Mucosa of descending colon (tissue), 3 donors: Measurements from ENCODE around the gene LDLRAD2. TPM values are rescaled to one million over a fixed set of nuclear protein-coding genes. Genes with fewer than 3 reads are reported as not detected.
"Not testable (repeated sequence)": the region's sequence is repeated elsewhere in the genome, so short reads cannot be mapped to it uniquely, and the experiment has no call there.

Source experiments
- ATAC-seq: fragments of 200-7000 bp; cut with Tn5 transposase; one replicate; pipeline ENCODE4 v1.9.1; 2020; ENCODE audit warnings: mild to moderate bottlenecking, moderate library complexity
- DNase-seq, 3 donors: peaks; one replicate each; pipeline ENCODE4 v3.0.0-alpha.2; 2020
- H3K36me3 ChIP-seq: fragments of 200-600 bp; one replicate; pipeline ENCODE4 v1.8.0; 2021; ENCODE audit warnings: low read depth, mild to moderate bottlenecking
- H3K4me1 ChIP-seq: fragments of 200-600 bp; one replicate; pipeline ENCODE4 v1.8.0; 2021; ENCODE audit warnings: low read depth, mild to moderate bottlenecking
- H3K4me3 ChIP-seq: fragments of 200-600 bp; one replicate; pipeline ENCODE4 v1.8.0; 2021; ENCODE audit warnings: mild to moderate bottlenecking
- H3K9me3 ChIP-seq: fragments of 200-600 bp; one replicate; pipeline ENCODE4 v1.8.0; 2021; ENCODE audit warnings: mild to moderate bottlenecking
- CTCF ChIP-seq: fragments of 200-600 bp; IDR thresholded peaks from one replicate; pipeline ENCODE4 v1.8.0; 2022; ENCODE audit warnings: antibody characterized with exemption, mild to moderate bottlenecking
- intact Hi-C, 2 donors: fragments of 100-400 bp; cut with DNase I in 1 of 2; cut with micrococcal nuclease in 1 of 2; formaldehyde crosslinking; loops; one replicate each; pipeline versions ENCODE4 v1.11.0 to v1.11.1; 2022; cut with DNase I, micrococcal nuclease
- total RNA-seq, 3 donors: library from RNA; stranded (reverse); fragmentation: NEBNext Ultra II Directional in 2 of 3; extraction: Animal tissue kit (Norgen Biotek cat#: 25700) in 2 of 3; gene quantifications; one replicate each; pipeline versions ENCODE4 v1.2.1 to v1.2.4, GENCODE V29; 2021 to 2023
- donor health status: DM: no; HTN: no; CAD: no; lungs with moderate emphysema.
- donor health status: DM: no; HTN: no; CAD: no.
- donor health status: DM: no; HTN: yes; CAD: no.

The LDLRAD2 gene
- total RNA-seq, 3 donors from 2014 or later = 0.09 to 0.27 (median 0.19) TPM

DNA sequence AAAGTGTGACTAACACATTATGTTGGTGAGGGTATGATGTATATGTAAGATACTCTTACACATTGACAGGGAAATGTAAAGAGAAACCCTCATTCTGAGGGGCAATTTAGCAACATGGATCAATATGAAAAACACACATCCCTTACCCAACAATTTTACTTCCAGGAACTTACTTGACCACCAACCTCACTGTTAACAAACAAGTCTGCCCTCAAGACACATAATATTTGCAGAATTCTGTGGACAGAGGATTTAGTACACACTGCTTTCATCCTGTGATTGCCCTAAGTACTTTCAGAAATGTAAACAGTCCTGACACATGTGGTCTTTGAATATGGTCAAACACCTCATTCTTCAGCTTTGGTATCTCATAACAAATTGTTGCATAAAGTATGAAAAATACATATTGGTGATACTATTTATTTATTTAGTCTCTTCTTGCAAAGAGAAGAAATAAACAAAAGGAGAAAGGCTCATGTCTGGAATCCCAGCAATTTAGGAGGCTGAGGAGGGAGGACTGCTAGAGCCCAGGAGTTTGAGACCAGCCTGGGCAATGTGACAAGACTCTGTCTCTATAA is 36.0 kb upstream of the LDLRAD2 start:
- DNase-seq (no peak), ATAC-seq (no peak)
- H3K4me1 ChIP-seq = peaks cover 14% of the 10 kb centered on the region
- intact Hi-C loops = no loop called here
- H3K9me3 ChIP-seq = no peaks in the 10 kb centered on the region
- H3K36me3 ChIP-seq = no peaks in the 10 kb centered on the region
- no peak for TF ChIP-seq CTCF
- no peak overlapping the region for H3K4me3 ChIP-seq

- peaks cover 19% of the 10 kb centered on the region for H3K4me1 ChIP-seq
- DNase-seq, H3K4me3 ChIP-seq, H3K9me3 ChIP-seq, ATAC-seq, H3K36me3 ChIP-seq, intact Hi-C loops: not testable (repeated sequence)
These were observed 35.1 kb upstream of the LDLRAD2 start for GRCh38 chr1:21776925-21777324.

DNA sequence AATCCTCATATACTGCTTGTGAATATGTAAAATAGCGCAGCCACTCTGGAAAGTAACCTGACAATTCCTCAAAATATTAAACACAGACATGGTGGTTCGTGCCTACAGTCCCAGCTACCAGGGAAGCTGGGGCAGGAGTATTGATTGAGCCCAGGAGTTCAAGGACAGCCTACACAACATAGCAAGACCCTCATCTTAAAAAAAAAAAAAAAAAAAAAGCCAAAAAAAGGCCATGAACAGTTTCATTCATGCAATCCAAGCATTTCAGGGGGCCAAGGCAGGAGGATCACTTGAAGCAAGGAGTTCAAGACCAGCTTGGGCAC is 33.7 kb upstream of the LDLRAD2 start:
- Histone ChIP-seq H3K4me1 (peaks cover 19% of the 10 kb centered on the region), H3K4me3 (no peak overlapping the region), H3K9me3 (no peaks in the 10 kb centered on the region), H3K36me3 (no peaks in the 10 kb centered on the region)
- DNase-seq = no peak
- TF ChIP-seq CTCF = no peak
- intact Hi-C loops = no loop called here
- ATAC-seq = no peak

GRCh38 chr1:21779613-21780521 is 32.2 kb upstream of the LDLRAD2 start:
- intact Hi-C loops = no loop called here
- peaks cover 15% of the 10 kb centered on the region for H3K4me1 ChIP-seq
- DNase-seq (no peak), ATAC-seq (no peak)
- H3K36me3 ChIP-seq = no peaks in the 10 kb centered on the region
- H3K9me3 ChIP-seq = no peaks in the 10 kb centered on the region
- no peak for TF ChIP-seq CTCF
- H3K4me3 ChIP-seq = no peak overlapping the region

DNA sequence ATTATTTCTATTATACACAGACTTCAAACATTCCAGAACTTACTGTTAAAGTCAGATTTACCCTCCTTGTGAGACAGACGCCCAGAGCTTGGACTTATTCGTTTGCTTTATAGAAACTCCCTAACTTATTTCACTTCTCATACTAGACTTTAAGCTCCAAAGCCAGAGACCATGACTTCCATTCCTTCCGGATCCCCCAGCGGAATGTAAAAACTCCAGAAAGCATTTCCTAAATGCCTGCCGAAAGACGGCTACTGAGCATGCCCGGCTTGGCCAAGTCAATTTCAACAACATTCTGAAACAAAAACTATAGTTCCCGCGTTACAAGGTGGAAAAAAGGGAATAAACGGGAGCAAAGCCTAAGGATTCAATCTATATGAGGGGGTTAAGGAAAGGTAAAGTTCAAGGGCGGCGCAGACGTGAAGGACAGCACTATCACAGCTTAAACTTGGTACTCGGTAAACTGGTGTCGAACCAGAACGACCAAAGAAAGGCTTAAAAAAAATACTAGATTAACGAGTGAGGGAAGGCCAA is 30.2 kb upstream of the LDLRAD2 start:
- H3K4me1 ChIP-seq = peaks cover 13% of the 10 kb centered on the region
- H3K9me3 ChIP-seq = no peaks in the 10 kb centered on the region
- TF ChIP-seq CTCF = no peak
- H3K4me3 ChIP-seq = peak overlapping the region; percentile 90
- peak; percentile 0 for ATAC-seq
- no peaks in the 10 kb centered on the region for H3K36me3 ChIP-seq
- peak in 1 of 3 donors; percentile 38 for DNase-seq
- intact Hi-C loops = no loop called here

DNA sequence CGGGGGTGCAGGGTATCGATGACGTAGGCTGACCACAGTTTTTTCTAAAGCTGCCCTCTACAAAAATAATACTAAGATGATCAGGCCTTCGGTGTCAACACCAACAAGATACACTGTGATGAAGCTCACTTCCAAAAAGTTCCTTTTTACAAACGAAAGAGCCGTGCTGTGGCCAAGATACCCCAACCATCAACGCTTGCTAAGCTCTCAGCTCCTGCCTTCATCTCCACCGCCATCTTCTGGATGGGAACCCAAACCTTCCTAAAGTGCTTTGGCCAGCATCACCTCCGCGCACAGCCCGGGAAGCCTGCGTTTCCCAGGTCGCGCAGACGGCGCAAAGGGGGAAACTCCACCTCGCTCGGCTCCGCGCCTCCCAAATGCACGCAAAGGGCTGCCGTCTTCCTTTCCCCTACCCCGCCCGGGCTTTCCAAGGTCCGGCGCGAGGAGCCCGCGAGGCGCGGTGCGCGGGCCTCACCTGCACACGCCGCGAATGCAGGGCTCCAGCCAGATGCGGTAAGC is 29.7 kb upstream of the LDLRAD2 start:
- DNase-seq = peak in 1 of 3 donors; percentile 65
- Histone ChIP-seq H3K4me1 (peaks cover 13% of the 10 kb centered on the region), H3K36me3 (no peaks in the 10 kb centered on the region), H3K9me3 (no peaks in the 10 kb centered on the region), H3K4me3 (peak overlapping the region; percentile 90)
- no peak for TF ChIP-seq CTCF
- intact Hi-C loops = no loop called here
- ATAC-seq = peak; percentile 48
